A549 (cell line): Measurements from ENCODE around the gene FGGY. TPM values are rescaled to one million over a fixed set of nuclear protein-coding genes. Genes with fewer than 3 reads are reported as not detected.

Experiments
- ATAC-seq, 2 experiments: fragments of 200-7000 bp in 1 of 2; fragments of >200 bp in 1 of 2; cut with Nextera tagmentation in 1 of 2; cut with Tn5 transposase in 1 of 2; 3 replicates each; pipeline versions ENCODE4 v1.8.0 to v1.9.1; 2018 to 2020; ENCODE audit warnings: mild to moderate bottlenecking in 1 of 2, moderate library complexity in 1 of 2
- CTCF ChIA-PET: fragments of 300-600 bp; sonication (Branson Sonifier 250); formaldehyde crosslinking; extraction: SDS; loops from one replicate; lab custom pipeline; 2021; ENCODE audit warnings: antibody characterized with exemption, inconsistent platforms; lab: Yijun Ruan, JAX
- POLR2A ChIA-PET: fragments of 350-600 bp; formaldehyde crosslinking; extraction: SDS; loops from one replicate; lab custom pipeline; 2021; ENCODE audit warnings: antibody characterized with exemption, inconsistent platforms; lab: Yijun Ruan, JAX
- DNase-seq, 2 experiments: peaks; one replicate each; pipeline versions ENCODE4 v3.0.0 to v3.0.0-alpha.2; 2011 to 2016; ENCODE audit warnings: low read depth in 1 of 2, low spot score in 1 of 2
- FAIRE-seq: peaks from 2 replicates; lab custom pipeline; 2011; peaks lifted over from hg19 to GRCh38; lab: Jason Lieb, UNC
- H3K27ac ChIP-seq, 2 experiments: fragments of >200 bp; sonication (Bioruptor Twin); formaldehyde crosslinking; 3 replicates each; pipeline ENCODE4 v1.5.1; 2016 to 2017
- H3K4me1 ChIP-seq: fragments of >200 bp; sonication (Bioruptor Twin); formaldehyde crosslinking; 3 replicates; pipeline ENCODE4 v1.6.1; 2016
- H3K4me2 ChIP-seq: fragments of >200 bp; sonication (Bioruptor Twin); formaldehyde crosslinking; 3 replicates; pipeline ENCODE4 v1.6.1; 2016
- H3K4me3 ChIP-seq: fragments of >200 bp; sonication (Bioruptor Twin); formaldehyde crosslinking; 3 replicates; pipeline ENCODE4 v1.5.1; 2016
- H3K9me3 ChIP-seq: fragments of >200 bp; sonication (Bioruptor Twin); formaldehyde crosslinking; 3 replicates; pipeline ENCODE4 v1.6.1; 2016
- ATOH8 ChIP-seq: fragments of 250-450 bp; sonication (Bioruptor Pico); IDR thresholded peaks from 2 replicates; pipeline ENCODE4 v1.5.0; 2020; ENCODE audit warnings: low read depth, mild to moderate bottlenecking, moderate library complexity
- CHD2 ChIP-seq: fragments of 150-350 bp; IDR thresholded peaks from 2 replicates; pipeline ENCODE4 v1.6.1; 2014; ENCODE audit warnings: low read length; ENCODE audit not compliant: partially characterized antibody
- CHD4 ChIP-seq: fragments of 200-600 bp; sonication (generic); IDR thresholded peaks from 2 replicates; pipeline ENCODE4 v1.6.1; 2016; ENCODE audit warnings: antibody characterized with exemption, mild to moderate bottlenecking, borderline replicate concordance
- CTCF ChIP-seq: fragments of >200 bp; sonication (Bioruptor Twin); formaldehyde crosslinking; IDR thresholded peaks from 3 replicates; pipeline ENCODE4 v1.5.1; 2016
- ELK1 ChIP-seq: fragments of 150-350 bp; IDR thresholded peaks from 2 replicates; pipeline ENCODE4 v1.6.1; 2014; ENCODE audit warnings: low read depth, mild to moderate bottlenecking, low read length
- FOSL2 ChIP-seq, 2 experiments: fragments of 450-650 bp in 1 of 2; fragments of >200 bp in 1 of 2; sonication (Bioruptor Twin) in 1 of 2; formaldehyde crosslinking; IDR thresholded peaks; 2 replicates each; pipeline versions ENCODE4 v1.5.0 to v1.6.1; 2016 to 2020; ENCODE audit warnings: mild to moderate bottlenecking in 1 of 2, moderate library complexity in 1 of 2
- GATA3 ChIP-seq: IDR thresholded peaks from 2 replicates; pipeline ENCODE4 v1.6.1; 2012; ENCODE audit warnings: borderline replicate concordance
- HDAC2 ChIP-seq: fragments of 200-600 bp; sonication (generic); IDR thresholded peaks from 2 replicates; pipeline ENCODE4 v1.6.1; 2016
- HEYL ChIP-seq: fragments of 250-450 bp; sonication (Bioruptor Pico); IDR thresholded peaks from 2 replicates; pipeline ENCODE4 v1.8.0; 2021; ENCODE audit warnings: mild to moderate bottlenecking, moderate library complexity
- HMGXB4 ChIP-seq: fragments of 250-450 bp; sonication (Bioruptor Pico); IDR thresholded peaks from 2 replicates; pipeline ENCODE4 v1.5.0; 2021; ENCODE audit warnings: mild to moderate bottlenecking, moderate library complexity, borderline replicate concordance
- HOXB13 ChIP-seq: fragments of 250-450 bp; sonication (Bioruptor Pico); IDR thresholded peaks from 2 replicates; pipeline ENCODE4 v1.5.0; 2020; ENCODE audit warnings: low read depth, mild to moderate bottlenecking, moderate library complexity
- JUNB ChIP-seq: fragments of >200 bp; sonication (Bioruptor Twin); formaldehyde crosslinking; IDR thresholded peaks from 2 replicates; pipeline ENCODE4 v1.6.1; 2016
- MAFK ChIP-seq: fragments of 450-650 bp; IDR thresholded peaks from 2 replicates; pipeline ENCODE4 v1.6.1; 2014; ENCODE audit not compliant: partially characterized antibody
- MAZ ChIP-seq: fragments of 150-350 bp; IDR thresholded peaks from 2 replicates; pipeline ENCODE4 v1.6.1; 2014; ENCODE audit warnings: antibody characterized with exemption, low read depth, low read length, borderline replicate concordance
- MYC ChIP-seq: IDR thresholded peaks from 2 replicates; pipeline ENCODE4 v1.6.1; 2012; ENCODE audit warnings: mild to moderate bottlenecking, inconsistent platforms, low read length, improper control_type of control experiment, borderline replicate concordance
- PBX3 ChIP-seq: IDR thresholded peaks from 2 replicates; pipeline ENCODE4 v1.6.1; 2012
- POLR2A ChIP-seq: IDR thresholded peaks from 2 replicates; pipeline ENCODE4 v1.6.1; 2012; ENCODE audit warnings: mild to moderate bottlenecking, low read length
- RARB ChIP-seq: fragments of 250-450 bp; sonication (Bioruptor Pico); IDR thresholded peaks from 2 replicates; pipeline ENCODE4 v1.8.0; 2021; ENCODE audit warnings: mild to moderate bottlenecking, moderate library complexity
- RFX5 ChIP-seq: fragments of 450-650 bp; IDR thresholded peaks from 2 replicates; pipeline ENCODE4 v1.7.1; 2014; ENCODE audit warnings: antibody characterized with exemption, mild to moderate bottlenecking, moderate library complexity
- RNF2 ChIP-seq: fragments of 200-600 bp; sonication (generic); IDR thresholded peaks from 2 replicates; pipeline ENCODE4 v1.6.1; 2016; ENCODE audit warnings: low read depth, mild to moderate bottlenecking, antibody characterized with exemption, moderate library complexity, borderline replicate concordance
- SMC3 ChIP-seq: fragments of >200 bp; sonication (Bioruptor Twin); formaldehyde crosslinking; IDR thresholded peaks from 3 replicates; pipeline ENCODE4 v1.6.1; 2018; ENCODE audit warnings: inconsistent platforms
- SREBF2 ChIP-seq: fragments of 450-650 bp; IDR thresholded peaks from 2 replicates; pipeline ENCODE4 v1.6.1; 2014; ENCODE audit warnings: mild to moderate bottlenecking, moderate library complexity
- TFCP2L1 ChIP-seq: fragments of 250-450 bp; sonication (Bioruptor Pico); IDR thresholded peaks from 2 replicates; pipeline ENCODE4 v1.5.0; 2021; ENCODE audit warnings: mild to moderate bottlenecking
- USF2 ChIP-seq: fragments of 450-650 bp; IDR thresholded peaks from 2 replicates; pipeline ENCODE4 v1.6.1; 2014; ENCODE audit warnings: antibody characterized with exemption
- ZNF302 ChIP-seq: fragments of 250-450 bp; sonication (Bioruptor Pico); IDR thresholded peaks from 2 replicates; pipeline ENCODE4 v1.9.0; 2021; ENCODE audit warnings: inconsistent platforms, mild to moderate bottlenecking, moderate library complexity
- ZSCAN20 ChIP-seq: fragments of 250-450 bp; sonication (Bioruptor Pico); IDR thresholded peaks from 2 replicates; pipeline ENCODE4 v1.8.0; 2022; ENCODE audit warnings: mild to moderate bottlenecking, moderate library complexity
- WGBS: methylation state at CpG from one replicate; pipeline ENCODE4 v1.1.6; 2017; ENCODE audit errors: missing lambda C conversion rate; 5-methylcytosine and 5-hydroxymethylcytosine counted together
- polyA plus RNA-seq, 4 experiments: library from polyadenylated mRNA; depleted of rRNA in 3 of 4; stranded (reverse); fragments of >200 nt; fragmentation: RNase III in 1 of 4; extraction: RNeasy Plus Mini Kit Qiagen cat#74134 plus additional on column Dnase treatment in 1 of 4; gene quantifications; 2 replicates in 3 of 4; 3 replicates in 1 of 4; pipeline ENCODE4 v1.2.3, GENCODE V29; 2011 to 2017

FGGY gene
- polyA plus RNA-seq, 2 of the 4 experiments (the other 2 are of a cell fraction): 2.9 to 4.8 TPM

GRCh38 chr1:59366346-59366745 is 69.5 kb downstream of the FGGY start:
- H3K4me1 ChIP-seq: no peaks in the 10 kb centered on the region
- FAIRE-seq: no peak
- H3K4me3 ChIP-seq: no peak overlapping the region
- 81% methylated on average over 5 of the region's 5 CpGs for WGBS
- TF ChIP-seq USF2: no peak
- TF ChIP-seq MYC: no peak
- no peak for TF ChIP-seq ELK1
- TF ChIP-seq ZNF302 (CRISPR knock-in tag): no peak
- TF ChIP-seq CHD2: no peak
- no peak for TF ChIP-seq PBX3
- TF ChIP-seq ATOH8: no peak
- no peak for TF ChIP-seq RFX5
- TF ChIP-seq HEYL (CRISPR knock-in tag): no peak
- no peak for TF ChIP-seq GATA3
- TF ChIP-seq RNF2: no peak
- no peak overlapping the region for H3K4me2 ChIP-seq
- POLR2A ChIA-PET: no interaction called here
- no peak for ATAC-seq
- no peaks in the 10 kb centered on the region for H3K9me3 ChIP-seq
- DNase-seq: no peak
- H3K27ac ChIP-seq: no peak overlapping the region
- CTCF ChIA-PET: no interaction called here

GRCh38 chr1:59367301-59368007 is 70.6 kb downstream of the FGGY start:
- ATAC-seq: no peak
- no peak overlapping the region for H3K27ac ChIP-seq

More at GRCh38 chr1:59367301-59368007, 70.6 kb downstream of the FGGY start:
- POLR2A ChIA-PET: interaction anchor here (0.9 kb wide), 1 partner anchor 71 kb away, joined by 3 read pairs; no protein-coding TSS in a partner anchor
- Histone ChIP-seq H3K4me1 (no peaks in the 10 kb centered on the region), H3K4me3 (no peak overlapping the region), H3K4me2 (no peak overlapping the region), H3K9me3 (no peaks in the 10 kb centered on the region)
- CTCF ChIA-PET: no interaction called here
- 60% methylated on average over 6 of the region's 6 CpGs for WGBS
- no peak for DNase-seq
- TF ChIP-seq CHD4 (no peak), SREBF2 (no peak), HOXB13 (CRISPR knock-in tag) (no peak), MAZ (no peak), JUNB (no peak), SMC3 (no peak), FOSL2 (IDR thresholded peaks at IDR 0.05) (no peak), FOSL2 (CRISPR knock-in tag; IDR thresholded peaks at IDR 0.05) (no peak), RFX5 (no peak), PBX3 (no peak), MAFK (no peak), RNF2 (no peak), POLR2A (no peak), CTCF (no peak), ZSCAN20 (CRISPR knock-in tag) (no peak), TFCP2L1 (CRISPR knock-in tag) (no peak), HDAC2 (no peak), RARB (CRISPR knock-in tag) (no peak), GATA3 (no peak), HMGXB4 (CRISPR knock-in tag) (no peak)
- TF ChIP-seq, all 56 proteins: peak for 0
- FAIRE-seq: no peak
